Stimulated activated memory B cell treated with anti-CD40 and anti-IgM and Interleukin-4, amounts not matched to agents 10 μg/mL and 1 μg/mL and 100 μg/mL, for 72 hours (primary cell): ENCODE data around the gene P4HA1.
"Not testable (repeated sequence)": the region's sequence is repeated elsewhere in the genome, so short reads cannot be mapped to it uniquely, and the experiment has no call there.

Experiments used
- ATAC-seq: fragments of 150-1000 bp; cut with Tn5 transposase; 2 replicates; pipeline ENCODE4 v1.10.0; 2021
- H3K27ac Mint-ChIP-seq: one replicate; pipeline ENCODE4 v1.8.0; 2022; ENCODE audit warnings: mild to moderate bottlenecking, mixed read lengths
- H3K27me3 Mint-ChIP-seq: one replicate; pipeline ENCODE4 v1.8.0; 2022; ENCODE audit warnings: mixed read lengths
- H3K36me3 Mint-ChIP-seq: one replicate; pipeline ENCODE4 v1.8.0; 2022; ENCODE audit warnings: mixed read lengths
- H3K4me1 Mint-ChIP-seq: one replicate; pipeline ENCODE4 v1.8.0; 2022; ENCODE audit warnings: mixed read lengths
- H3K4me3 Mint-ChIP-seq: one replicate; pipeline ENCODE4 v1.8.0; 2022; ENCODE audit warnings: mild to moderate bottlenecking, moderate library complexity, mixed read lengths
- H3K9me3 Mint-ChIP-seq: one replicate; pipeline ENCODE4 v1.8.0; 2022; ENCODE audit warnings: mixed read lengths

P4HA1 gene

DNA sequence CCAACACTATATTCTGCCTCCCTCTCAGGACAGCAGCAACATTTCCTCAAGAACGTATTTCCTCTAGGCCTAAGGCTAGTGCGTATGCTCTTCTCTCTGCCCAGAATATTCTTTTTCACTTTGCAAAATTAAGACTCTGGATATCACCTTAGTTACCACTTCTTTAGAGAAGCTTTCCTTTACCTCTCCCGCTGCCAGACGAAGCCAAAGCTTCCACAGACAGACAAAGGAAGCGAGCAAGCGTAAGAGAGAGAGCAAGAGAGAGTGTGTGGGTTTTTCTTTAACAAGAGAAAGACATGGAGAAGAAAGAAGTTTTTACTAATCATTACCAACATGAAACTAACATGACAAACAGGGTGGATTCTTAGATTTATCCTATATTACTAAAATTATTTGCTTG lies 64.1 kb downstream of the P4HA1 start:
- H3K9me3 Mint-ChIP-seq, result no peaks in the 10 kb centered on the region
- H3K27ac Mint-ChIP-seq, result no peak overlapping the region
- no peak for ATAC-seq
- H3K4me3 Mint-ChIP-seq, result no peak overlapping the region
- no peaks in the 10 kb centered on the region for H3K4me1 Mint-ChIP-seq
- no peaks in the 10 kb centered on the region for H3K27me3 Mint-ChIP-seq
- peaks cover 51% of the 10 kb centered on the region for H3K36me3 Mint-ChIP-seq

DNA sequence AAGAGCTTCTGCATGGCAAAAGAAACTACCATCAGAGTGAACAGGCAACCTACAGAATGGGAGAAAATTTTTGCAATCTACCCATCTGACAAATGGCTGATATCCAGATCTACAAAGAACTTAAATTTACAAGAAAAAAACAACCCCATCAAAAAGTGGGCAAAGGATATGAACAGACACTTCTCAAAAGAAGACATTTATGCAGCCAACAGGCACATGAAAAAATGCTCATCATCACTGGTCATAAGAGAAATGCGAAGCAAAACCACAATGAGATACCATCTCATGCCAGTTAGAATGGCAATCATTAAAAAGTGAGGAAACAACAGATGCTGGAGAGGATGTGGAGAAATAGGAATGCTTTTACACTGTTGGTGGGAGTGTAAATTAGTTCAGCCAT lies 70.0 kb downstream of the P4HA1 start:
- not testable (repeated sequence) for H3K27ac Mint-ChIP-seq, H3K4me3 Mint-ChIP-seq, H3K27me3 Mint-ChIP-seq, ATAC-seq, H3K9me3 Mint-ChIP-seq
- peaks cover 64% of the 10 kb centered on the region for H3K36me3 Mint-ChIP-seq
- H3K4me1 Mint-ChIP-seq, result peaks cover 18% of the 10 kb centered on the region

DNA sequence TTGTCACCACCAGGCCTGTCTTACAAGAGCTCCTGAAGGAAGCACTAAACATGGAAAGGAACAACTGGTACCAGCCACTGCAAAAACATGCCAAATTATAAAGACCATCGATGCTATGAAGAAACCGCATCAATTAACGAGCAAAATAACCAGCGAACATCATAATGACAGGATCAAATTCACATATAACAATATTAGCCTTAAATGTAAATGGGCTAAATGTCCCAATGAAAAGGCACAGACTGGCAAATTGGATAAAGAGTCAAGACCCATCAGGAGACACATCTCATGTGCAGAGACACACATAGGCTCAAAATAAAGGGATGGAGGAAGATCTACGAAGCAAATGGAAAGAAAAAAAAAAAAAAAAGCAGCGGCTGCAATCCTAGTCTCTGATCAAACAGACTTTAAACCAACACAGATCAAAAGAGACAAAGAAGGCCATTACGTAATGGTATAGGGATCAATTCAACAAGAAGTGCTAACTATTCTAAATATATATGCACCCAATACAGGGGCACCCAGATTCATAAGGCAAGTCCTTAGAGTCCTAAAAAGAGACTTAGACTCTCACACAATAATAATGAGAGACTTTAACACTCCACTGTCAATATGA lies 73.1 kb downstream of the P4HA1 start:
- peaks cover 32% of the 10 kb centered on the region for H3K4me1 Mint-ChIP-seq
- H3K36me3 Mint-ChIP-seq, result peaks cover 80% of the 10 kb centered on the region
- ATAC-seq, H3K27me3 Mint-ChIP-seq, H3K9me3 Mint-ChIP-seq, H3K27ac Mint-ChIP-seq, H3K4me3 Mint-ChIP-seq: not testable (repeated sequence)

DNA sequence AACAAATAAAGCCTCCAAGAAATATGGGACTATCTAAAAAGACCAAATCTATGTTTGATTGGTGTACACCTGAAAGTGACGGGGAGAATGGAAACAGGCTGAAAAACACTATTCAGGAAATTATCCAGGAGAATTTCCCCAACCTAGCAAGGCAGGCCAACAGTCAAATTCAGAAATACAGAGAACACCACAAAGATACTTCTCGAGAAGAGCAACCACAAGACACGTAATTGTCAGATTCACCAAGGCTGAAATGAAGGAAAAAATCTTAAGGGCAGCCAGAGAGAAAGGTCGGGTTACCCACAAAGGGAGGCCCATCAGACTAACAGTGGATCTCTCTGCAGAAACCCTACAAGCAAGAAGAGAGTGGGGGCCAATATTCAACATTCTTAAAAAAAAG lies 73.7 kb downstream of the P4HA1 start:
- H3K4me1 Mint-ChIP-seq, result peaks cover 32% of the 10 kb centered on the region
- H3K36me3 Mint-ChIP-seq, result peaks cover 78% of the 10 kb centered on the region
- H3K27me3 Mint-ChIP-seq, H3K9me3 Mint-ChIP-seq, ATAC-seq, H3K27ac Mint-ChIP-seq, H3K4me3 Mint-ChIP-seq: not testable (repeated sequence)

DNA sequence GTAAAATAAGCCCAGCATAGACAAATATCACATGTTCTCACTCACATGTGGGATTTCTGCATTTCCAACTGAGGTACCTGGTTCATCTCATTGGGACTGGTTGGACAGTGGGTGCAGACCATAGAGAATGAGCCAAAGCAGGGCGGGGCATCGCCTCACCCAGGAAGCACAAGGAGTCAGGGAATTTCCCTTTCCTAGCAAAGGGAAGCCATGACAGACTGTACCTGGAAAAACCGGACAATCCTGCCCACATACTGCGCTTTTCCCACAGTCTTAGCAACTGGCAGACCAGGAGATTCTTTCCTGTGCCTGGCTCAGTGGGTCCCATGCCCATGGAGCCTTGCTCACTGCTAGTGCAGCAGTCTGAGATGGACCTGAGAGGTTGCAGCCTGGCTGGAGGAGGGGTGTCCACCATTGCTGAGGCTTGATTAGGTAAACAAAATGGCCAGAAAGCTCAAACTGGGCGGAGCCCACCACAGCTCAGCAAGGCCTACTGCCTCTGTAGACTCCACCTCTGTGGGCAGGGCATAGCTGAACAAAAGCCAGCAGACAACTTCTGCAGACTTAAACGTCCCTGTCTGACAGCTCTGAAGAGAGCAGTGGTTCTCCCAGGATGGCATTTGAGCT lies 75.0 kb downstream of the P4HA1 start:
- H3K27ac Mint-ChIP-seq, H3K4me3 Mint-ChIP-seq, ATAC-seq, H3K27me3 Mint-ChIP-seq, H3K9me3 Mint-ChIP-seq: not testable (repeated sequence)
- peaks cover 66% of the 10 kb centered on the region for H3K36me3 Mint-ChIP-seq
- peaks cover 32% of the 10 kb centered on the region for H3K4me1 Mint-ChIP-seq

DNA sequence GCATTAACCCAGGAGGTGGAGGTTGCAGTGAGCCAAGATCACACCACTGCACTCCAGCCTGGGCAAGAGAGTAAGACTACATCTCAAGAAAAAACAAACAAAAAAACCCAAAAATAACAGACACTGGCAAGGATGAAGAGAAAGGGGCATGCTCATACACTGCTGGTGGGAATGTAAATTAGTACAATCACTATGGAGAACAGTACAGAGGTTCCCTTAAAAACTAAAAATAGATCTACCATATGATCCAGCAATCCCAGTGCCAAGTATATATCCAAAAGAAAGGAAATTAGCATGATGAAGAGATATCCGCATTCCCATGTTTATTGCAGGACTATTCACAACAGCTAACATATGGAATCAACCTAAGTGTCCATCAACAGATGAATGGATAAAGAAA lies 75.6 kb downstream of the P4HA1 start:
- ATAC-seq, result no peak
- Mint-ChIP-seq H3K27ac (no peak overlapping the region), H3K4me1 (peaks cover 32% of the 10 kb centered on the region), H3K27me3 (no peaks in the 10 kb centered on the region), H3K4me3 (no peak overlapping the region), H3K36me3 (peaks cover 68% of the 10 kb centered on the region), H3K9me3 (peaks cover 2% of the 10 kb centered on the region)

DNA sequence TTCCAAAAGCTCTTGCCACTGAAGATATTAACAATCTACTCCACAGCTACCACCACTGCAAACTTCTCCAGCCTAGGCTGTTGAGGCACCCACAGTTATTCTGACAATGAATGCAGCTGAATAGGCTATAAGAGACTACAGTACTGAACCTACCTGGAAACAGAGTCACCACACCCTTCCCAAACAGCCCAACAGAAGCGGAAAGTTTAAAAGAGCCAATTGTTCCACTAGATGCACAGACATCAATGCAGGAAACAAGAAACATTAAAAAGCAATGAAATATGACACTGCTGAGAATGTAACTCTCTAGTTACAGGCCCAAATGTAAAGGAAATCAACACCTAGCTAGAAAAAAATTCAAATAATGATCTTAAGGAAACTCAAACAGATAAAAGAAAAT lies 77.6 kb downstream of the P4HA1 start:
- no peak overlapping the region for H3K4me3 Mint-ChIP-seq
- peaks cover 2% of the 10 kb centered on the region for H3K9me3 Mint-ChIP-seq
- no peak overlapping the region for H3K27ac Mint-ChIP-seq
- H3K4me1 Mint-ChIP-seq, result peaks cover 21% of the 10 kb centered on the region
- no peak for ATAC-seq
- no peaks in the 10 kb centered on the region for H3K27me3 Mint-ChIP-seq
- H3K36me3 Mint-ChIP-seq, result peaks cover 66% of the 10 kb centered on the region

DNA sequence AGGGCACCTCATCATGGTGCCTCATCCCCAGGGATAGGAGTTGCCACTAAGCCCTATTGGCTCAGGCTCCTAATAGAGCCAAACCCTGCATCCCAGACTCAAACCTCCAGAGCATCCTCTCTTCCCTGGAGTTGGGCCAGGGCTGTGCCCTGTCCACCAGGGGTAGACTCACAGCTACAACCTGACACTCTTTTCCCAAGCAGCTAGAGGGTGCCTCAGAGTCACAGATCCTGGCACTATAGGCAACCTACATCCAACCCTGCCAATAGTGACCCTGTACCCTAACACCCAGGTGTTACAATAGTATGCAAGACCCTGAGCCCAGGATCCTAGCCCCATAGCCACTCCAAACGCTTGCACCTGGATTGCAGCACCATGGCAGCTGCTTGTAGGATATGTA lies 78.0 kb downstream of the P4HA1 start:
- Mint-ChIP-seq H3K4me3 (no peak overlapping the region), H3K36me3 (peaks cover 64% of the 10 kb centered on the region), H3K4me1 (peaks cover 20% of the 10 kb centered on the region), H3K27me3 (no peaks in the 10 kb centered on the region), H3K9me3 (peaks cover 2% of the 10 kb centered on the region), H3K27ac (no peak overlapping the region)
- ATAC-seq, result no peak

DNA sequence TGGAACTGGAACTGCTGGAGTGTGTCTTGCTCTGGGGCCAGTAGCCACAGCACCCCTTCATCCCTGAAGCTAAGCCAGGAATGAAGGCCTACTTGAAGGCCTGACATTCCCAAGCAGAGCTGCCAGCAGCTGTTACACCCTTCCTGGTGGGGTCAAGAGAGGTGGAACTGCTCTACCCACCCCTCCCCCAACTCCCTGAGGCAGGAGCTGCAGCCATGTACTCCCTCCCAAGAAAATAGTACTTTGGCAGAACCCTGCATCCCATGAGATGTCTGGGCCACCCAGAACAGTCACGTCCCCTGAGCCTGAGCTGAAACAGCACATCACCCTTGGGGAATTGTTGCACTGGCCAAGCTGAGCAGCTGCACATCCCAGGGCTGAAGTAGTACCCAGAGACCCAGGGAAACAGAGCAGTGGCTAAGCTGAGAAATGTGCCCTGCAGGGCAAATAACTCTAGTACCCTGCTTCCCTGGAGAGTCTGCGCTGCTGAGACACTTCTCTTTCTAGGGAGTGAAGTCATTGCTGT lies 78.6 kb downstream of the P4HA1 start:
- no peaks in the 10 kb centered on the region for H3K9me3 Mint-ChIP-seq
- H3K4me3 Mint-ChIP-seq, result no peak overlapping the region
- H3K4me1 Mint-ChIP-seq, result peaks cover 20% of the 10 kb centered on the region
- peaks cover 62% of the 10 kb centered on the region for H3K36me3 Mint-ChIP-seq
- H3K27me3 Mint-ChIP-seq, result no peaks in the 10 kb centered on the region
- no peak for ATAC-seq
- H3K27ac Mint-ChIP-seq, result no peak overlapping the region

DNA sequence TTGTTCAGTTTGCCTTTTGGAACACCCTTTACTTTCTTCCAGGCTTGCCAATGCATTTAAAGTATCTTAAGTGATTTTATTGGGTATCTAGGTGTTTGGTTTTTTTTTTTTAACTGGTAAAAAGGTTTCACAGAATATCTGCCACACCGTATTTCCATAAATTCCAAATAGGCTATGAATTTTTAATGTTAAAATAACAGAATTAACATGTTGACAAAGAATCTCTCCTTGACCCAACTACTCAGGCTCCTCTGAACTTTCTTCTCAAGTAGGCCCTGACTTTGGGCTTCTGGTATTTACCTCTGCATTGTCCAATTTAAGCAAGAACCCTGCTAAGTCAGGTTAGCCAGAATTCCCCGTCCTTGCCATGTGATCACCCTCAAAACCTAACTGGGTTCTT lies 80.9 kb downstream of the P4HA1 start:
- Mint-ChIP-seq H3K27me3 (no peaks in the 10 kb centered on the region), H3K27ac (no peak overlapping the region), H3K36me3 (peaks cover 69% of the 10 kb centered on the region), H3K9me3 (no peaks in the 10 kb centered on the region), H3K4me3 (no peak overlapping the region), H3K4me1 (peaks cover 9% of the 10 kb centered on the region)
- ATAC-seq, result no peak

DNA sequence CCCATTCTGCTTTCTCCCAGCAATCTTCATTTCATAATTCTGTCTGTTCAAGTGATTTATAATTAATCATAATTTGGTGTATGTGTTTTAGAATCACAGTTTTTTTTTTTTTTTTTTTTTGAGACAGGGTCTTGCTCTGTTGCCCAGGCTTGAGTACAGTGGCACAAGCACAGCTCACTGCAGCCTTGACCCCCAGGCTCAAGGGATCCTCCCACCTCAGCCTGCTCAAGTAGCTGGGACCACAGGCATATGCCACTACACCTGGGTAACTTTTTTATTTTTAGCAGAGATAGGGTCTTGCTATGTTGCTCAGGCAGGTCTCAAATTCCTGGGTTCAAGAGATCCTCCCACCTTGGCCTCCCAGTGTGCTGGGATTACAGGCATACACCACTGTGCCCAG lies 92.8 kb downstream of the P4HA1 start:
- Mint-ChIP-seq H3K4me1 (no peaks in the 10 kb centered on the region), H3K36me3 (peaks cover 60% of the 10 kb centered on the region), H3K27ac (no peak overlapping the region), H3K9me3 (no peaks in the 10 kb centered on the region), H3K4me3 (no peak overlapping the region), H3K27me3 (no peaks in the 10 kb centered on the region)
- no peak for ATAC-seq

DNA sequence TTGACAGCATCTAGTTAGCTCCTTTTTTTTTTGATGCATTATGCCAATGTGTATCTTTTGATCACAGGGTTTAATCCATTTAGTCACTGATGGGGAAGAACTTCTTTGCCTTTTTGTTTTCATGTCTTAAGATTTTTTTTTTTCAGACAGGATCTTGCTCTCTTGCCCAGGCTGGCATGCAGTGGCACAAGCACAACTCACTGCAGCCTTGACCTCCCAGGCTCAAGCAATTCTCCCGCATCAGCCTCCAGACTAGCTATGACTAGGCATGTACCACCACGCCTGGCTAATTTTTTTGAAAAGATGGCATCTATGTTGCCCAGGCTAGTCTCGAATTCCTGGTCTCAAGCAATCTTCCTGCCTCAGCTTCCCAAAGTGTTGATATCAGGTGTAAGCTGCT lies 95.7 kb downstream of the P4HA1 start:
- ATAC-seq, result no peak
- no peak overlapping the region for H3K4me3 Mint-ChIP-seq
- H3K27me3 Mint-ChIP-seq, result no peaks in the 10 kb centered on the region
- no peaks in the 10 kb centered on the region for H3K4me1 Mint-ChIP-seq
- no peak overlapping the region for H3K27ac Mint-ChIP-seq
- peaks cover 4% of the 10 kb centered on the region for H3K9me3 Mint-ChIP-seq
- peaks cover 44% of the 10 kb centered on the region for H3K36me3 Mint-ChIP-seq

DNA sequence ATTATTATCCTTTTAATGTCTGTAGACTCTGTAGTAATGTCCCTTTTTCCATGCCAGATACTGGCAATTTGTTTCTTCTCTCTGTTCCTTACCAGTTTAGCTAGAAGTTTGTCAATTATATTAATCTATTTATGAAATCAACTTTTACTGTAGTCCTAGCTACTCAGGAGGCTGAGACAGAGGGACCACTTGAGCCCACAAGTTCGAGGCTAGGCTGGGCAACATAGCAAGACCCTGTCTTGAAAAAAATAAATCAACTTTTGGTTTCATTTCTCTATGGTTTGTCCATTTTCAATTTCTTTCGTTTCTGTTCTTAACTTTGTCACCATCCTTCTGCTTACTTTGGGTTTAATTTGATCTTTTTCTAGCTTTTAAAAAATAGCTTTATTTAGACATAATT lies 99.6 kb downstream of the P4HA1 start:
- peaks cover 4% of the 10 kb centered on the region for H3K9me3 Mint-ChIP-seq
- no peak overlapping the region for H3K27ac Mint-ChIP-seq
- peaks cover 58% of the 10 kb centered on the region for H3K36me3 Mint-ChIP-seq
- ATAC-seq, result no peak
- no peaks in the 10 kb centered on the region for H3K27me3 Mint-ChIP-seq
- no peaks in the 10 kb centered on the region for H3K4me1 Mint-ChIP-seq
- no peak overlapping the region for H3K4me3 Mint-ChIP-seq

DNA sequence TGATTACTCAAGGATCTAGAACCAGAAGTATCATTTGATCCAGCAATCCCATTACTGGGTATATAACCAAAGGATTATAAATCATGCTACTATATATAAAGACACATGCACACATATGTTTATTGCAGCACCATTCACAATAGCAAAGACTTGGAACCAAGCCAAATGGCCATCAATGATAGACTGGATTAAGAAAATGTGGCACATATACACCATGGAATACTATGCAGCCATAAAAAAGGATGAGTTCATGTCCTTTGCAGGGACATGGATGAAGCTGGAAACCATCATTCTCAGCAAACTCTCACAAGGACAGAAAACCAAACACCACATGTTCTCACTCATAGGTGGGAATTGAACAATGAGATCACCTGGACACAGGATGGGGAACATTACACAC lies 101.2 kb downstream of the P4HA1 start:
- H3K4me1 Mint-ChIP-seq, ATAC-seq: not testable (repeated sequence)

DNA sequence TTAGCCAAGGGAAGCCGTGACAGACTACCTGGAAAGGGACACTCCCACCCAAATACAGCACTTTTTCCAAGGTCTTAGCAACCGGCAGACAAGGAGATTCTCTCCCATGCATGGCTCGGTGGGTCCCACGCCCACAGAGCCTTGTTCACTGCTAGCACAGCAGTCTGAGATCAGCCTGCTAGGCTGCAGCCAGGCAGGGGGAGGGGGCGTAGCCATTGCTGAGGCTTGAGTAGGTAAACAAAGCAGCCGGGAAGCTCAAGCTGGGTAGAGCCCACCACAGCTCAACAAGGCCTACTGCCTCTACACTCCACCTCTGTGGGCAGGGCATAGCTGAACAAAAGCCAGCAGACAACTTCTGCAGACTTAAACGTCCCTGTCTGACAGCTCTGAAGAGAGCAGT lies 106.9 kb downstream of the P4HA1 start:
- peaks cover 60% of the 10 kb centered on the region for H3K36me3 Mint-ChIP-seq
- H3K4me1 Mint-ChIP-seq, H3K27ac Mint-ChIP-seq, H3K4me3 Mint-ChIP-seq, H3K9me3 Mint-ChIP-seq, H3K27me3 Mint-ChIP-seq, ATAC-seq: not testable (repeated sequence)

More for the DNA sequence above, 101.2 kb downstream of the P4HA1 start:
- peaks cover 59% of the 10 kb centered on the region for H3K36me3 Mint-ChIP-seq
- H3K27me3 Mint-ChIP-seq, H3K9me3 Mint-ChIP-seq, H3K4me3 Mint-ChIP-seq, H3K27ac Mint-ChIP-seq: not testable (repeated sequence)

DNA sequence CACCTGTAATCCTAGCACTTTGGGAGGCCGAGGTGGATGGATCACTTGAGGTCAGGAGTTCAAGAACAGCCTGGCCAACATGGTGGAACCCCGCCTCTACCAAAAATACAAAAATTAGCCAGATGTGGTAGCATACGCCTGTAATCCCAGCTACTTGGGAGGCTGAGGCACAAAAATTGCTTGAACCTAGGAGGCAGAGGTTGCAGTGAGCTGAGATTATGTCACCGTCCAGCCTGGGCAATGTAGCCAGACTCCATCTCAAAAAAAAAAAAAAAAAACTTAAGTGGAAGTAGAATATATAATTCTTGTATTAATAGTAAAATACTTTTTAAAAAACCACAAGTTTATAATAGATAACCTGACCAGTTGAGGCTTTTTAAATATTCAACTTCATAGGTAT lies 112.0 kb downstream of the P4HA1 start:
- not testable (repeated sequence) for H3K4me3 Mint-ChIP-seq, ATAC-seq, H3K27ac Mint-ChIP-seq, H3K4me1 Mint-ChIP-seq
- H3K27me3 Mint-ChIP-seq, result peaks cover 16% of the 10 kb centered on the region
- peaks cover 14% of the 10 kb centered on the region for H3K9me3 Mint-ChIP-seq
- peaks cover 25% of the 10 kb centered on the region for H3K36me3 Mint-ChIP-seq
